Urothelium cell line (cell line): ENCODE data around the gene DGCR8.
"Not testable (repeated sequence)": the region's sequence is repeated elsewhere in the genome, so short reads cannot be mapped to it uniquely, and the experiment has no call there.

ENCODE experiments used
- DNase-seq: peaks from one replicate; pipeline ENCODE4 v3.0.0; 2011; ENCODE audit warnings: low spot score, mixed read lengths
- FAIRE-seq: peaks from 2 replicates; lab custom pipeline; 2011; peaks lifted over from hg19 to GRCh38; lab: Jason Lieb, UNC

Gene DGCR8

GRCh38 chr22:20148414-20148813, 68.4 kb downstream of the DGCR8 start:
- FAIRE-seq (no peak), DNase-seq (no peak)

GRCh38 chr22:20149257-20150250, 69.5 kb downstream of the DGCR8 start:
- no peak for DNase-seq
- FAIRE-seq = peak; percentile 85

- no peak for FAIRE-seq
- DNase-seq = no peak
These were observed 70.6 kb downstream of the DGCR8 start, which contains the start of gene CCDC188 for GRCh38 chr22:20150381-20151275. Gene CCDC188 (minus strand): TSS chr22:20151055. CDS start chr22:20150986, 69 bp downstream.

- FAIRE-seq = no peak
- no peak for DNase-seq
These were observed 71.2 kb downstream of the DGCR8 start for GRCh38 chr22:20151276-20151588.

- FAIRE-seq (no peak), DNase-seq (no peak)
These were observed 72.4 kb downstream of the DGCR8 start for GRCh38 chr22:20152464-20152890.

- FAIRE-seq = peak; percentile 66
- DNase-seq = no peak
These were observed 73.9 kb downstream of the DGCR8 start for GRCh38 chr22:20153945-20154344.

GRCh38 chr22:20154602-20155187, 74.7 kb downstream of the DGCR8 start:
- peak; percentile 63 for FAIRE-seq
- DNase-seq = peak; percentile 35

GRCh38 chr22:20155330-20156041, 75.4 kb downstream of the DGCR8 start:
- FAIRE-seq (peak; percentile 100), DNase-seq (peak; percentile 97)

- no peak for DNase-seq
- no peak for FAIRE-seq
These were observed 76.0 kb downstream of the DGCR8 start for GRCh38 chr22:20156042-20156389.

- FAIRE-seq = peak; percentile 97
These were observed 76.8 kb downstream of the DGCR8 start for GRCh38 chr22:20156611-20157429.

GRCh38 chr22:20157430-20158183, 77.6 kb downstream of the DGCR8 start:
- FAIRE-seq = no peak

More at GRCh38 chr22:20156611-20157429, 76.8 kb downstream of the DGCR8 start:
- peak; percentile 93 for DNase-seq

GRCh38 chr22:20158391-20159036, 78.5 kb downstream of the DGCR8 start:
- FAIRE-seq = no peak

More at GRCh38 chr22:20157430-20158183, 77.6 kb downstream of the DGCR8 start:
- DNase-seq = no peak

GRCh38 chr22:20159076-20159475, 79.0 kb downstream of the DGCR8 start:
- DNase-seq (no peak), FAIRE-seq (no peak)

More at GRCh38 chr22:20158391-20159036, 78.5 kb downstream of the DGCR8 start:
- no peak for DNase-seq

- not testable (repeated sequence) for DNase-seq, FAIRE-seq
These were observed 79.5 kb downstream of the DGCR8 start for GRCh38 chr22:20159531-20159930.

GRCh38 chr22:20160041-20160440, 80.0 kb downstream of the DGCR8 start:
- FAIRE-seq (no peak), DNase-seq (no peak)
